NCI-H1105 (cell line): ENCODE data around the gene DNAAF2.
"Not testable (repeated sequence)": the region's sequence is repeated elsewhere in the genome, so short reads cannot be mapped to it uniquely, and the experiment has no call there.

Experiments
- DNase-seq: peaks from one replicate; lab custom pipeline; 2025; lab: John Stamatoyannopoulos, UW

DNAAF2 gene

GRCh38 chr14:49621114-49621881 is 13.7 kb downstream of the DNAAF2 start:
- DNase-seq, result peak; percentile 65

GRCh38 chr14:49620182-49621113 is 14.6 kb downstream of the DNAAF2 start, which contains the start of the genes MGAT2 and RPL36AL:
TSS of gene MGAT2 (plus strand) at chr14:49620799. CDS start at chr14:49621269, 470 bp downstream.
TSS of gene RPL36AL (minus strand) at chr14:49620626. CDS start at chr14:49619104, 1,522 bp downstream.
- DNase-seq, result peak; percentile 97

GRCh38 chr14:49619730-49620129 is 15.3 kb downstream of the DNAAF2 start:
- DNase-seq, result no peak

GRCh38 chr14:49619273-49619672 is 15.8 kb downstream of the DNAAF2 start:
- not testable (repeated sequence) for DNase-seq

GRCh38 chr14:49617852-49618519 is 17.1 kb downstream of the DNAAF2 start:
- DNase-seq, result no peak

GRCh38 chr14:49615776-49616175 is 19.3 kb downstream of the DNAAF2 start:
- no peak for DNase-seq

- no peak for DNase-seq
These were observed 20.8 kb downstream of the DNAAF2 start for GRCh38 chr14:49614196-49614595.

GRCh38 chr14:49612671-49613070 is 22.4 kb downstream of the DNAAF2 start:
- DNase-seq, result no peak

GRCh38 chr14:49612251-49612650 is 22.8 kb downstream of the DNAAF2 start:
- DNase-seq, result no peak

- no peak for DNase-seq
These were observed 27.5 kb downstream of the DNAAF2 start for GRCh38 chr14:49607583-49607982.

GRCh38 chr14:49598485-49599300 is 36.4 kb downstream of the DNAAF2 start, which contains the start of gene LRR1:
TSS of gene LRR1 (plus strand) at chr14:49598940. CDS start at chr14:49599021, 81 bp downstream.
- peak; percentile 83 for DNase-seq

GRCh38 chr14:49598189-49598484 is 36.9 kb downstream of the DNAAF2 start:
- no peak for DNase-seq

- no peak for DNase-seq
These were observed 40.5 kb downstream of the DNAAF2 start for GRCh38 chr14:49594347-49595091.

- DNase-seq, result no peak
These were observed 42.0 kb downstream of the DNAAF2 start for GRCh38 chr14:49593016-49593415.

GRCh38 chr14:49589387-49589786 is 45.7 kb downstream of the DNAAF2 start:
- no peak for DNase-seq

- DNase-seq, result peak; percentile 25
These were observed 48.2 kb downstream of the DNAAF2 start for GRCh38 chr14:49586673-49587460.

- DNase-seq, result peak; percentile 98
These were observed 49.0 kb downstream of the DNAAF2 start, which contains the start of gene RPS29 for GRCh38 chr14:49585803-49586672. TSS of gene RPS29 (minus strand) at chr14:49586380. CDS start at chr14:49586346, 34 bp downstream.

GRCh38 chr14:49584981-49585640 is 49.9 kb downstream of the DNAAF2 start:
- DNase-seq, result not testable (repeated sequence)
